ENCODE data around the gene TRIM68. TPM values are rescaled to one million over a fixed set of nuclear protein-coding genes. Genes with fewer than 3 reads are reported as not detected.

TRIM68 gene
- total and polyA plus RNA-seq, 2 of the 13 experiments (the other 11 are each of a cell fraction or from before 2014, with no cell fraction given) = not detected

- TF ChIP-seq, protein P1, sequence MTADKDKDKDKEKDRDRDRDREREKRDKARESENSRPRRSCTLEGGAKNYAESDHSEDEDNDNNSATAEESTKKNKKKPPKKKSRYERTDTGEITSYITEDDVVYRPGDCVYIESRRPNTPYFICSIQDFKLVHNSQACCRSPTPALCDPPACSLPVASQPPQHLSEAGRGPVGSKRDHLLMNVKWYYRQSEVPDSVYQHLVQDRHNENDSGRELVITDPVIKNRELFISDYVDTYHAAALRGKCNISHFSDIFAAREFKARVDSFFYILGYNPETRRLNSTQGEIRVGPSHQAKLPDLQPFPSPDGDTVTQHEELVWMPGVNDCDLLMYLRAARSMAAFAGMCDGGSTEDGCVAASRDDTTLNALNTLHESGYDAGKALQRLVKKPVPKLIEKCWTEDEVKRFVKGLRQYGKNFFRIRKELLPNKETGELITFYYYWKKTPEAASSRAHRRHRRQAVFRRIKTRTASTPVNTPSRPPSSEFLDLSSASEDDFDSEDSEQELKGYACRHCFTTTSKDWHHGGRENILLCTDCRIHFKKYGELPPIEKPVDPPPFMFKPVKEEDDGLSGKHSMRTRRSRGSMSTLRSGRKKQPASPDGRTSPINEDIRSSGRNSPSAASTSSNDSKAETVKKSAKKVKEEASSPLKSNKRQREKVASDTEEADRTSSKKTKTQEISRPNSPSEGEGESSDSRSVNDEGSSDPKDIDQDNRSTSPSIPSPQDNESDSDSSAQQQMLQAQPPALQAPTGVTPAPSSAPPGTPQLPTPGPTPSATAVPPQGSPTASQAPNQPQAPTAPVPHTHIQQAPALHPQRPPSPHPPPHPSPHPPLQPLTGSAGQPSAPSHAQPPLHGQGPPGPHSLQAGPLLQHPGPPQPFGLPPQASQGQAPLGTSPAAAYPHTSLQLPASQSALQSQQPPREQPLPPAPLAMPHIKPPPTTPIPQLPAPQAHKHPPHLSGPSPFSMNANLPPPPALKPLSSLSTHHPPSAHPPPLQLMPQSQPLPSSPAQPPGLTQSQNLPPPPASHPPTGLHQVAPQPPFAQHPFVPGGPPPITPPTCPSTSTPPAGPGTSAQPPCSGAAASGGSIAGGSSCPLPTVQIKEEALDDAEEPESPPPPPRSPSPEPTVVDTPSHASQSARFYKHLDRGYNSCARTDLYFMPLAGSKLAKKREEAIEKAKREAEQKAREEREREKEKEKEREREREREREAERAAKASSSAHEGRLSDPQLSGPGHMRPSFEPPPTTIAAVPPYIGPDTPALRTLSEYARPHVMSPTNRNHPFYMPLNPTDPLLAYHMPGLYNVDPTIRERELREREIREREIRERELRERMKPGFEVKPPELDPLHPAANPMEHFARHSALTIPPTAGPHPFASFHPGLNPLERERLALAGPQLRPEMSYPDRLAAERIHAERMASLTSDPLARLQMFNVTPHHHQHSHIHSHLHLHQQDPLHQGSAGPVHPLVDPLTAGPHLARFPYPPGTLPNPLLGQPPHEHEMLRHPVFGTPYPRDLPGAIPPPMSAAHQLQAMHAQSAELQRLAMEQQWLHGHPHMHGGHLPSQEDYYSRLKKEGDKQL (CRISPR knock-in tag; IDR thresholded peaks at IDR 0.05; ENCODE audit: low read depth) = no peak
Measured at GRCh38 chr11:4626207-4627099, 18.4 kb upstream of the TRIM68 start (continued).

DNA sequence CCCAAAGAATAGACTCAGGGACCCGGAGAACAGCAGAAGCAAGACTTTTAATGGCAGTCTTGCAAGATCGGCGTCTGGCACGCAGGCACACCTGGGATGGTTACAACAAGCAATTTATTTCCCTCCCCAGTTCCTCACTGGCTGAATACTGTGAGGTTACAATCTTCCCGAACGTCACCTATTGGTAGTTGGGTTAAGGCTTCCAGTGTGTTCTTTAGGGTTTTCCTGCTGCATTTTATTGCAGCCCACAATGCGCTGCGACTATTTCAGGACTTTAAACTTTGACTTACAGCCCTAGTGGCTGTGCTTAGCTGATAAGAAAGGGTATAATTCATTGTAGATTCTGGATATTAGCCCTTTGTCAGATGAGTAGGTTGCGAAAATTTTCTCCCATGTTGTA is 11.5 kb upstream of the TRIM68 start:
- no peaks in the 10 kb centered on the region for H4K20me1 ChIP-seq (ENCODE audit: insufficient read depth, low read length)
- ChIA-PET CTCF (ENCODE audit: low intra/inter-chr PET ratio, low total read pairs) (no interaction called here), POLR2A (no interaction called here)
- TF ChIP-seq NFIC (IDR thresholded peaks at IDR 0.05; ENCODE audit: low read length) = no peak
- no peak for TF ChIP-seq ZFP90 (CRISPR knock-in tag; IDR thresholded peaks at IDR 0.05; ENCODE audit: borderline replicate concordance)
- no peak for TF ChIP-seq ATF5 (CRISPR knock-in tag; IDR thresholded peaks at IDR 0.05; ENCODE audit: low read depth)
- no peak for TF ChIP-seq BRD4 (CRISPR knock-in tag; IDR thresholded peaks at IDR 0.05)
- no peak for TF ChIP-seq HNF4G (IDR thresholded peaks at IDR 0.05; ENCODE audit: borderline replicate concordance, low read depth, low read length)
- no peak for TF ChIP-seq HNF4G (CRISPR knock-in tag; IDR thresholded peaks at IDR 0.05; ENCODE audit: borderline replicate concordance, low read depth)
- no peak for TF ChIP-seq FOSL1 (CRISPR knock-in tag; IDR thresholded peaks at IDR 0.05; ENCODE audit: borderline replicate concordance)
- no peak for TF ChIP-seq ZNF260 (CRISPR knock-in tag; IDR thresholded peaks at IDR 0.05; ENCODE audit: borderline replicate concordance, low read depth)
- TF ChIP-seq MAZ (IDR thresholded peaks at IDR 0.05; ENCODE audit: borderline replicate concordance, low read depth, low read length) = no peak
- no peak for TF ChIP-seq MAZ (CRISPR knock-in tag; IDR thresholded peaks at IDR 0.05; ENCODE audit: low read depth)
- no peak for TF ChIP-seq ZNF235 (CRISPR knock-in tag; IDR thresholded peaks at IDR 0.05; ENCODE audit: borderline replicate concordance)
- no peak for TF ChIP-seq MTA3 (CRISPR knock-in tag; IDR thresholded peaks at IDR 0.05)
- no peak for TF ChIP-seq RAD21 (CRISPR knock-in tag; IDR thresholded peaks at IDR 0.05)
- no TSS peak for BruUV-seq (replicated peaks)
- no peaks in the 10 kb centered on the region for H3K9me3 ChIP-seq (ENCODE audit: low read length)
- 28% methylated on average over 9 of the region's 9 CpGs for WGBS (ENCODE audit: low lambda C conversion rate)
- H3K4me2 ChIP-seq (ENCODE audit: low read depth, low read length) = no peak overlapping the region
- DNase-seq (ENCODE audit: low spot score) (no peak), FAIRE-seq (no peak), ATAC-seq (no peak)
- H3K27me3 ChIP-seq (ENCODE audit: control insufficient read depth in 1 of 2, insufficient read depth in 2 of 2, low read length in 2 of 2) = 0 out of 5 replicates have a peak, but pooled peaks cover 0 to 3% of the 10 kb centered on the region in 2 experiments
- no peak overlapping the region for H3K27ac ChIP-seq (ENCODE audit: extremely low read length, insufficient read depth, low read length)
- H3K4me3 ChIP-seq (replicated peaks in 1 of 3; ENCODE audit: insufficient read depth in 1 of 3, low read depth in 2 of 3, low read length in 3 of 3) = no peak overlapping the region
- H3K4me1 ChIP-seq (ENCODE audit: insufficient read depth, low read length) = no peaks in the 10 kb centered on the region
- H2AFZ ChIP-seq (ENCODE audit: low read length) = no peak overlapping the region
- H3K79me2 ChIP-seq (ENCODE audit: insufficient read depth, low read length) = no peaks in the 10 kb centered on the region
- no peak overlapping the region for H3K9ac ChIP-seq (ENCODE audit: insufficient read depth, low read depth, low read length)
- no peaks in the 10 kb centered on the region for H3K36me3 ChIP-seq (replicated peaks in 1 of 2; ENCODE audit: control insufficient read depth in 1 of 2, insufficient read depth in 2 of 2, low read length in 2 of 2)
- in situ Hi-C loops (cut with HindIII; ENCODE audit: extremely low pct_ligation_motif_present, low pct_unique_long_range_greater_than_20kb) (no loop called here), intact Hi-C loops (cut with micrococcal nuclease; ENCODE audit: unreplicated experiment) (no loop called here)

Measured in HepG2 (cell line).